ENCODE results near the gene ITPA. TPM values are rescaled to one million over a fixed set of nuclear protein-coding genes. Genes with fewer than 3 reads are reported as not detected.

The ITPA gene
- total and polyA plus RNA-seq, 2 of the 13 experiments (the other 11 are each of a cell fraction or from before 2014, with no cell fraction given) = 60.1 to 103 TPM

DNA sequence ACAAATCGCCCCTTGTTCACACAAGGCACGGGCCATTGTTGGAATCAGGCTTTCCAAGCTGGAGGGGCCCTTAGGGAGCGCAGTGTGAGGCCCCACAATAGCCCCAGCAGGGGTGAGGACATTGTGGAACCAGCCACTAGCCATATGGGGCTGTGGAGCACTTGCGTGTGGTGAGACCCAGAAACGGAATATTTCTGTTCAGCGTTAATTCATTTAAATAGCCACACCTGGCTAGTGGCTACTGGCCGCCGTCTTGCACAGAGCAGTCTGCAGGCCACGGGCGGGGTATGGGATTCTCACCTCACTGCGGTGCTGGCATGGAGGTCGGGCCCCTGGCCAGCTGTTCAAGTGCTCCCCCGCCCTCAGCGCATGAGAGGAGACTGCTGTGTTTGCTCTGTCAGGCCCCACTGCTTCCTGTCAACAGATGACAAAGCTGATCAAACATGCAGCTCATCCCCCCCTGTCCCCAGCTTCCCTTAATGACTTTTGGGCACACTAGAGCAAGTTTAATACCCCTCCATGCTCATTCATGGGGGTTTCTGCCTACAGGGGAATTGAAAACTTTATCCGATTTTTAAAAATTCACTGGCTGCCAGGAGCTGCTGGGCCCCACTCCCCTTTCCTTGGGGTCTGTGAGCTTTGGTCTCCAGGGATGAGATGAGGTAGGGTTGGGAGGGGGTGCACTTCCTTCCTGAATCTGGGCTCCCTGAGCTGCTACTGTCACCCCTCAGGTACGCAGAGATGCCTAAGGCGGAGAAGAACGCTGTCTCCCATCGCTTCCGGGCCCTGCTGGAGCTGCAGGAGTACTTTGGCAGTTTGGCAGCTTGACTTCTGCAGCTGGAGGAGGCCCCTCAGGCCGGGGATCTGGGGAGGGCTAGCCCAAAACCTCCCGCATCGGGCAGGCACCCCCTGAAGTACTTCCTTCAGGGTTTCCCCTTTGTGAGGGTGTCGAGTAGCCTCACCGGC is 13.6 kb downstream of the ITPA start (continued):
- TF ChIP-seq, protein P1, sequence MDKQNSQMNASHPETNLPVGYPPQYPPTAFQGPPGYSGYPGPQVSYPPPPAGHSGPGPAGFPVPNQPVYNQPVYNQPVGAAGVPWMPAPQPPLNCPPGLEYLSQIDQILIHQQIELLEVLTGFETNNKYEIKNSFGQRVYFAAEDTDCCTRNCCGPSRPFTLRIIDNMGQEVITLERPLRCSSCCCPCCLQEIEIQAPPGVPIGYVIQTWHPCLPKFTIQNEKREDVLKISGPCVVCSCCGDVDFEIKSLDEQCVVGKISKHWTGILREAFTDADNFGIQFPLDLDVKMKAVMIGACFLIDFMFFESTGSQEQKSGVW (CRISPR knock-in tag; IDR thresholded peaks at IDR 0.05; ENCODE audit: borderline replicate concordance) = no peak
- TF ChIP-seq ZBTB1 (CRISPR knock-in tag; IDR thresholded peaks at IDR 0.05; ENCODE audit: borderline replicate concordance) (no peak), IKZF4 (CRISPR knock-in tag; IDR thresholded peaks at IDR 0.05; ENCODE audit: borderline replicate concordance, low read depth, not compliant biosample characterization) (peak; percentile 93), FOXO1 (CRISPR knock-in tag; IDR thresholded peaks at IDR 0.05) (peak; percentile 100), NR3C1 (CRISPR knock-in tag; IDR thresholded peaks at IDR 0.05) (no peak), MLLT10 (CRISPR knock-in tag; IDR thresholded peaks at IDR 0.05) (no peak), CREM (IDR thresholded peaks at IDR 0.05) (peak; percentile 89), CREM (CRISPR knock-in tag; IDR thresholded peaks at IDR 0.05) (no peak), NCOA2 (CRISPR knock-in tag; IDR thresholded peaks at IDR 0.05) (peak; percentile 94), RCOR2 (CRISPR knock-in tag; IDR thresholded peaks at IDR 0.05) (peak; percentile 80), ZNF333 (CRISPR knock-in tag; IDR thresholded peaks at IDR 0.05; ENCODE audit: borderline replicate concordance) (no peak), ZFP36 (IDR thresholded peaks at IDR 0.05; ENCODE audit: borderline replicate concordance, low read depth, low read length, partially characterized antibody) (no peak), SALL1 (CRISPR knock-in tag; IDR thresholded peaks at IDR 0.05) (peak; percentile 99), RFX5 (IDR thresholded peaks at IDR 0.05; ENCODE audit: low read depth, low read length) (peak; percentile 99), ONECUT2 (CRISPR knock-in tag; IDR thresholded peaks at IDR 0.05) (no peak), TOPORS (CRISPR knock-in tag; IDR thresholded peaks at IDR 0.05) (peak; percentile 86), ZNF44 (CRISPR knock-in tag; IDR thresholded peaks at IDR 0.05) (peak; percentile 92), ZNF569 (CRISPR knock-in tag; IDR thresholded peaks at IDR 0.05; ENCODE audit: borderline replicate concordance) (no peak), ZNF709 (CRISPR knock-in tag; IDR thresholded peaks at IDR 0.05) (no peak; the same call in none of the 2 replicates), ZKSCAN5 (CRISPR knock-in tag; IDR thresholded peaks at IDR 0.05) (peak; percentile 90), SUZ12 (IDR thresholded peaks at IDR 0.05; ENCODE audit: low read depth, low read length) (no peak), AKAP8 (CRISPR knock-in tag; IDR thresholded peaks at IDR 0.05) (peak; percentile 86; the same call in 1 of the 2 replicates), ZIK1 (CRISPR knock-in tag; IDR thresholded peaks at IDR 0.05; ENCODE audit: borderline replicate concordance, low read depth) (peak; percentile 73; the same call in 1 of the 2 replicates), ZKSCAN8 (CRISPR knock-in tag; IDR thresholded peaks at IDR 0.05; ENCODE audit: borderline replicate concordance) (peak; percentile 94), ZNF33A (CRISPR knock-in tag; IDR thresholded peaks at IDR 0.05; ENCODE audit: borderline replicate concordance) (peak; percentile 83; the same call in 1 of the 2 replicates)
- TF ChIP-seq, protein P2, sequence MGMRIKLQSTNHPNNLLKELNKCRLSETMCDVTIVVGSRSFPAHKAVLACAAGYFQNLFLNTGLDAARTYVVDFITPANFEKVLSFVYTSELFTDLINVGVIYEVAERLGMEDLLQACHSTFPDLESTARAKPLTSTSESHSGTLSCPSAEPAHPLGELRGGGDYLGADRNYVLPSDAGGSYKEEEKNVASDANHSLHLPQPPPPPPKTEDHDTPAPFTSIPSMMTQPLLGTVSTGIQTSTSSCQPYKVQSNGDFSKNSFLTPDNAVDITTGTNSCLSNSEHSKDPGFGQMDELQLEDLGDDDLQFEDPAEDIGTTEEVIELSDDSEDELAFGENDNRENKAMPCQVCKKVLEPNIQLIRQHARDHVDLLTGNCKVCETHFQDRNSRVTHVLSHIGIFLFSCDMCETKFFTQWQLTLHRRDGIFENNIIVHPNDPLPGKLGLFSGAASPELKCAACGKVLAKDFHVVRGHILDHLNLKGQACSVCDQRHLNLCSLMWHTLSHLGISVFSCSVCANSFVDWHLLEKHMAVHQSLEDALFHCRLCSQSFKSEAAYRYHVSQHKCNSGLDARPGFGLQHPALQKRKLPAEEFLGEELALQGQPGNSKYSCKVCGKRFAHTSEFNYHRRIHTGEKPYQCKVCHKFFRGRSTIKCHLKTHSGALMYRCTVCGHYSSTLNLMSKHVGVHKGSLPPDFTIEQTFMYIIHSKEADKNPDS (CRISPR knock-in tag; IDR thresholded peaks at IDR 0.05) = peak; percentile 80; the same call in 1 of the 2 replicates
- TF ChIP-seq, protein P3, sequence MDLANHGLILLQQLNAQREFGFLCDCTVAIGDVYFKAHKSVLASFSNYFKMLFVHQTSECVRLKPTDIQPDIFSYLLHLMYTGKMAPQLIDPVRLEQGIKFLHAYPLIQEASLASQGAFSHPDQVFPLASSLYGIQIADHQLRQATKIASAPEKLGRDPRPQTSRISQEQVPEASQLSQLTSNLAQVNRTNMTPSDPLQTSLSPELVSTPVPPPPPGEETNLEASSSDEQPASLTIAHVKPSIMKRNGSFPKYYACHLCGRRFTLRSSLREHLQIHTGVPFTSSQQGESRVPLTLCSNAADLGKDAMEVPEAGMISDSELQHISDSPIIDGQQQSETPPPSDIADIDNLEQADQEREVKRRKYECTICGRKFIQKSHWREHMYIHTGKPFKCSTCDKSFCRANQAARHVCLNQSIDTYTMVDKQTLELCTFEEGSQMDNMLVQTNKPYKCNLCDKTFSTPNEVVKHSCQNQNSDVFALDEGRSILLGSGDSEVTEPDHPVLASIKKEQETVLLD (CRISPR knock-in tag; IDR thresholded peaks at IDR 0.05; ENCODE audit: low read depth) = no peak

All from HepG2 (cell line).